NCI-H2227 treated with DMSO at 0.1 percent for 48 hours (cell line): ENCODE measurements around the gene RDH5.

Experiments
- DNase-seq: peaks from one replicate; lab custom pipeline; 2025; lab: John Stamatoyannopoulos, UW

Gene RDH5

DNA sequence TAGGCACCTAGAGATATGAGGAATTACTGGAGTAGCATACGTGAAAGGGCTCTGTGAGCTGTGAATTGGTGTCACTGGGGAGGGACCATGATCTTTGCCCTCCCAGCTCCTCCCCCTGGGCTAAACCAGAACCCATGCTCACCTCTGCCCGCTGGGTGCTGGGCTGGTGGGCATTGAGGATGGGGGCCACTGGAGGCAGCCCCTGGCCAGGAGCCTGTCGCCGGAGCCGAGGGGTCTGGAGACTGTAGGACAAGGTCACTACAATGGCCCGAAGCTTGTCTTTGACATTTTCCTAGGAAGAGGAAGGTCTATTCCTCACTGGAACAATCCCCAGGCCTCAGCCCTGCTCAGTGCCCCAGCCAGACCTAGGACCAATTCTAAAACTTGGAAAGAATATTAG lies 24.1 kb upstream of the RDH5 start:
- no peak for DNase-seq

DNA sequence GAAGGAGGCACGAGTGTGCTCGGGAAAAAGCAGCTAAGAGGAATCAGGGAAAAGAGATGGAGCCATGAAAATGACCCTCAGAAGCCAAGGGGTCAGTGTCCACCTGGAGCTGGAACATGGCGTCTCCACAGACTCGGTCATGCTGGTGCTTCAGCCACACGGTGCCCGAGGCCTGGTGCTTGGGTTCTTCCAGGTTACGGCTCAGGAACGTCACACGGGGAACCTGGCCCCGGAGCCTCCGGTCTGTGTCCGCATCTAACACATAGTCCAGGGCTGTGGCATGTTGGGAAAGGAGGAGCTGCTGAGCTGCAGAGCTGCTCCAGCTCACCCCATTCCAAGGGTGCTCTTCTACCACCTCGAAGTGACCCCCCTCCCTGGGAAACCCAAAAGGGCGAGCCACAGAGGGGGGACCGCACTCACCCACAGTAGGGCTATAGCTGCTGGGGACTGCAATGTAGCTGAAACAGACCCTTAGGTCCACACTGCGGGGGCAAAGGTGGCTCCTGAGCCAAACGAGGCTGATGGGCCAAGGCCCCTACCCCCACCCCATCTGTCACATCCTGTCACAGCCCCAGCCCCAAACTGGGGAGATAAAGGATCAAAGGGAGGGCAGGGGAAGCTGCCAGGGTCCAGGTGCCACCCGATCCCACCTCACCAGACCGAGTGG lies 23.3 kb upstream of the RDH5 start:
- no peak for DNase-seq

DNA sequence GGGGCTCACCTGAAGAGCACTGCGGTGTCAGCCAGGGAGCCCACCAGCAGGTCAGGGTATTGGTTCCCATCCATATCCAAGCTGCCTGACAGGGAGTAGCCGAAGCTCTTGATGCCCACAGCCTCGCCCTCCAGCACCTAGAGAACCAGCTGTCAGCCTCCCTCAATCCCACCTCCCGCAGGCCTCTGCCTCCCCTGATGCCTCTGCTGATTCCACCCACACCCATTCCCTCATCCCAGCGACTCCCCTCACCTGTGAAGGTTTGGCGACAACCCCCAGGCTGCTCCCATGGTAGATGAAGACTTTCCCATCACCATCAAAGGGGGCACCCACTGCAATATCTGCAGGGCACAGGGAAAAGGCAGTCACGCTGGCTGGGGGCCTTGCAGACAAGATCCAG lies 22.5 kb upstream of the RDH5 start:
- no peak for DNase-seq

DNA sequence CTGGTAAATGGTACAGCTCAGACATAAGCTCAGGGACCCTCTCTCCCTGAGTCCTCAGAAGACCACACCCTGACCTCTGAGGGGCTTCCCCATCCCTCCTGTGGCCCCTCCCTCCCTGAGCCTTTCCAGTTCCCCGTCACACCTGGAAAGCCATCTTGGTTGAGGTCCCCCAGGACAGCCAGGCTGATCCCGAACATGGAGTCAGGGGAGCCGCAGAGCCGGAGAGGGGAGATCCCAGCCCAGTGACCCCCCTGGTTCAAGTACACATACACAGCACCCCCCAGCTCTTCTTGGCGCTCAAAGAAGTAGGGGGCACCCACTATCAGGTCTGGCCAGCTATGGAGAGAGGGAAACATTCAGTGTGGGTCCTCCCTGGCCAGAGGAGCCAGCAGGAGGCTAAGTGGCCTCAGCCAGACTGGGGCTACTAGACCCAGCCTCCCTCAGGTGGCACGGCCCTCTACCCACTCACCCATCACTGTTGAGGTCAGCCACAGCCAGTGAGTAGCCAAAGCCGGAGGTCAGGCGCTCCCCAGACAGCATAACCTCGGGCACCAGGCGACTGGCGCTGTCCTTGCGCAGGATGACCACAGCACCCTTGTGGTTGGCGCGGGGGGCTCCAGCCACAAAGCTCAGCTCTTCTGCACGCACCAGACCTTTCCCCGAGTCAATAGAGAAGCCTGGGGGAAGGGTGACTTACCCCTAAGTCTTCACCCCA lies 21.8 kb upstream of the RDH5 start:
- no peak for DNase-seq

DNA sequence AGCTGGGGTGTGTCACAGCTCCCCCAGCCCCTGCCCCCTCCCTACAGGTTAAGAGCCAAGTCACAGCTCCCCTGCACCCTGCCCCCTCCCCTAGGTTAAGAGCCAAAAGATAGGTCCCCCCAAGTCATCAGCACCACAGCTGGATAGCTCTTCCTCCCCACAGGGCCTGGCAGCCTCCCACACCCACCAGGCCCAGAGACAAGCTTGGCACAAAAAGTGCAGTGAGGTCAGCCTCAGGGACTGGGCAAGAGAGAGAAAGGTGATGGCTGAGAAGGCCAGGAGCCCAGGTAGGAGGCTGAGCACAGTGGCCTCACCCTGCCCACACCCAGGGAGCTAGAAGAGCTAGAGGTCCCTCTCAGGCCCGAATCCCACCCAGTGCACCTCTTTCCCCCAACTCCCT lies 21.2 kb upstream of the RDH5 start:
- no peak for DNase-seq

DNA sequence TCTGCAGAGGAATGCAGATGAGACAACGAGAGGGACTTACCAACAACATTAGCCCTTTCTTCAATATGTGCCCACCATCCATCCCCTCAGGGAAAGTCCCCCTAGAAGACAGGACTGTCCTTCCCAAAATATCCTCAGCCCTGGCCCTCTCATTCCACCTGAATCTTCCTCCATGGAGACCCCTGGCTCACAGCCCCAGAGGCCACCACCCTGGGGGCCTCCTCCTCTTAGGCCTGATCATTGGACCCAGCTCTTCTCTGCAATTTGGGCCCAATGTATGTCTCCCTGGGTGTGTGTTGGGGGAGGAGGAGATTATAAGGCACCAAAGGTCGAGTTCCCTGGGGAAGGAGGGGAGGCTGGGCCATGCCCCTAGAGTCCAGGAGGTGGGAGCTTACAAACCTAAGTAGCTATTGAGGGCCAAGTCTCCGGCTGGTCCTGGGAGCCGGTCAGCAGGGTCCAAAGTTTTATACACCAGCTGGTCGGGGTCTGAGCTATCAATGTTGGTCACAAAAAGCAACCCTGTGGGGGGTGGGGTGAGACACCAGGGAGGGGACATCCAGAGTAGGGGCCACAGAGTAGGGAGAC lies 20.6 kb upstream of the RDH5 start:
- DNase-seq = no peak

DNA sequence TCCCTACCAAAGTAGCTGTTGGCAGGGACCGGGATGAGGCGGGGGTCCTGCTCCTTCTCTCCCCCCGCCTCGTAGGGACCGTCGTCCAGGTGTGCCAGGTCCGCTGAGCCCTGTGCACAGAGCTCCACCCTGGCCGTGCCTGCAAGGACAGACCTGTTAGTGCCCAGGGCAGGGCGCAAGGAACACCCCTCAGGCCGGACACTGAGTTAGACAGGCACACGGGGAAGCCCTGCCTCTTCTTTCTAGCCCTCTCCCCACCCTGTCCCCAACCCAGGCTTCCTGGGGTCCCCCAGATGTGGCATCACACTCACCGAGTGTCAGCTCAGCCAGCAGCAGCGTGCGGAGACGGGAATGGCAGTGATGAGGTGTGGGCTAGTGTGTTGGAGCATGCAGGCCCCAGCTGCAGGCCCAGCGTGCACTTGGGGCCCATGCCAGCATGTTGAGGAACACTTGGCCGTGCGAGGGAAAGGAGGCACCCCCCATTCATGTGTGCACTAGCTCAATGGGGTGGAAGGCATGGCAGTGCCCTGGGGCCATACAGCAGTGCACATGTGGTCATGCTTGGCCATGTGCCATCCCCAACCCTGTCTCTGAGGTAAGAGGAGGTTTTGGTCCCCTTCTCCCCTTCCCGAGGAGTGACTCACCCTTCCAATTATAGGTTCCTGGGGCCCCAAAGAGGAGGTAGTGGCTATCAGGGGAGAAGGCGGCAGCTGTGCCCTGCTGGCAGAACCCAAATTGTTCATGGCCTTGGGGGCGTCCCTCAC lies 19.8 kb upstream of the RDH5 start:
- DNase-seq = no peak

DNA sequence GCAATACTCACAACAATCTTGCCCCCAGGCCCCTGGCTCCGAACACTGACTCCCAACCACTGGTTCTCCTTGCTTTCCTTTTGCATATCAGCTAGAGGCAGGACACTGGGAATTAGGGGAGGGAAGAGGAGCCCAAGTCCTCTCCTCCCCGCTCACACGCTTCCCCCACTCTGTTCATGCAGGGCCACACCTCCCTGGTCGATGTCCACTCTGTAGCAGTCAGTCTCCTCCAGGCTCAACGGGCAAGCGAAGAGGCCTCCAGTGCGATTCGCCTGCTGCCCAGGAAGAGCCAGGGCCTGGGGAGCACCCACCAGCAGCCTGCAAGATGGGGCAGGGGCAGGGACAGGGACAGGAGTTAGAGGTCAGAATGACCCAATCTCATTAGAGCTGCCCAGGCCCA lies 17.3 kb upstream of the RDH5 start:
- DNase-seq = no peak

DNA sequence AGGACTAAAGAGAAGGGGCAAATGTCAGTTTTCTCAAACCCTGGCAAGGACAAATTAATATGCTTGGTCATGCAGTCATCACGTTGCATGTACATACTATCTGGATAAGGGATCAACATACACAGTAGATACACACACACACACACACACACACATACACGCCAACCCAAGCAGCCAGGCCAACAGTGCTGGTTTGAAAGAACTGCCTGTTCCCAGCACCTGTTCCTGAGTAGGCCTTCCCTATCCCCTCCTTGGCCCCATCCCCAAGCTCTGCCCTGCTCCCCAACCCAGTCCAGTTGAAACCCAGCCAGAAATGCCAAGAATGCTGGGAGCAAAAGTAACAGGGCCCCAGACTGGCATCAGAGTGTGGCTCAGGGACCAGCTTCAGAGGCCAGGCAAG lies 16.9 kb upstream of the RDH5 start:
- DNase-seq = no peak

DNA sequence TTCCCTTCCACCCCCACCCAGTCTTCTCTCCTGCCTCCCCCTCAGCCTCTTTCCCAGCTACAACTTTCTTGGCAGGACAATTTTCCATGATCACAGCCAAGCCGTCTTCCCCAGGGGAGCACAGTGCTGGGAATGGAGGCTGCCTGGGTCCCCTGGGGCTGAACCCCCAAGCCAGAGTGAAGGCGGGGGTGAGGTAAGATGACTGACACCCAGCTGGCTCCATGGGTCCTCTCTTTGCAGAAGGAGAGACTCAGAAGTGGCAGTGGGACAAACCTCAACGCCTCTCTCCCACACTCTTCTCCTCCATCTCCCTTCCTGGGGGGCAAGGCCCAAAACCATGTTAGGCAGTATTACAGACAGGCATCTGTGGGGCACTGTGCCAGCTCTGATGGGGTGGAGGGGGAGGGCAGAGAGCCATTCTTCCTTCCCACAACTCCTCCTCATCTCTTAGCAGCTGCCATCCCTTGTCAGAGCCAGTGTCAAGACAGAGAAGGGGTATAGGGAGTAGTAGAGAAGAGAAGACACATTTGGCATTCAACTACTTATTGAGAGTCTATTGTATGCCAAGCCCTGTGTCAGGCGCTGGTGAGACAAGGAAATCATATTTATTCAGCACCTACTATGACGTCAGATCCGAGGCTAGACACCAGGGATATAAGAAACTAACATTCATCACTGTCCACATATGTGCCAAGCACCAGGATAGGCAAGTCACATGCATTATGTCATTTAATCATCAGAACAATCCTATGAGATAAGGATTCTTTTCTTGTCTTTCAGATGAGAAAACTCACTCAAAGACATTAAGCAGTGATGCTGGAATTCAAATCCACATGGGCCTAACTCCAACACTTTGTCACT lies 16.1 kb upstream of the RDH5 start:
- no peak for DNase-seq

DNA sequence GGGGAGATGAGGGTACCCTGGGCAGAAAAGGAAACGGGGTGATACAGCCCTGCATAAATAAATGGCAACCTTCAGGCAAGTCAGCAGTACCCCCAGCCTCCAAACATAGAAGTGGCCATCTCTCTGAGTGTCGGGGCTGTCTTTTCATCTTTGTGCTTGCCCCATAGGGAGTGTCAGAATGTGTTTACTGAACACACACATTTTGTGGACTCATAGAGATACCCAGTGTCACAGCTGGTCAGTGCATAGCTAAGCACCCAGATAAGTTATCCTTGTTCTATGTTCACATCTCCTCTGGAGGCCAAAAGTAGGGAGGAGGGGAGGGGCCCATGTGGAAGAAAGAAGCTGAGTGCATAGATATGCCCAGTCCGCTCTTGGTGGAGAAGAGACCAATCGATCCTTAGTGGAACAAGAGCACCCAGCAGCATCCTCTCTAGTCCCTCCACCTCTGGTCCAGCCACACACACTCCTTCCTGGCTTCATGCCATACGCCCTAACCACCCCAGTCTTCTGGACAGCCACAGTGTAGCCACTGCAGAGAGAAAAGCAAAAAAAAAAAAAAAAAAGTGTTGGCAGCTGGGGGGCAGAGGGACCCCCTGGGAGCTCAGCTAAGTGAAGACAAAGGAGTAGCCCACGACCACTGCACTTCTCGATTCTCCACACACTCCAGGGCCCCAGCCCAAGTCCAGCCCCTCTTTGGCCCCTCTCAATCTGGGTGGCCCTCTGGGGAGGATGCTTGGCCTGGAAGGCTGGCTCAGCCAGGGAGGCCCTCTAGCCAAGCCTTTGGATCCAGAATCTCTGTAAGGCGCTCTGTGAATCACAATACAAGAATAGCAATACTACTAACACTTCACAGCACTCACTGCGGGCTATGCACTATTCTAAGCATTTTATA lies 15.1 kb upstream of the RDH5 start:
- DNase-seq = no peak

DNA sequence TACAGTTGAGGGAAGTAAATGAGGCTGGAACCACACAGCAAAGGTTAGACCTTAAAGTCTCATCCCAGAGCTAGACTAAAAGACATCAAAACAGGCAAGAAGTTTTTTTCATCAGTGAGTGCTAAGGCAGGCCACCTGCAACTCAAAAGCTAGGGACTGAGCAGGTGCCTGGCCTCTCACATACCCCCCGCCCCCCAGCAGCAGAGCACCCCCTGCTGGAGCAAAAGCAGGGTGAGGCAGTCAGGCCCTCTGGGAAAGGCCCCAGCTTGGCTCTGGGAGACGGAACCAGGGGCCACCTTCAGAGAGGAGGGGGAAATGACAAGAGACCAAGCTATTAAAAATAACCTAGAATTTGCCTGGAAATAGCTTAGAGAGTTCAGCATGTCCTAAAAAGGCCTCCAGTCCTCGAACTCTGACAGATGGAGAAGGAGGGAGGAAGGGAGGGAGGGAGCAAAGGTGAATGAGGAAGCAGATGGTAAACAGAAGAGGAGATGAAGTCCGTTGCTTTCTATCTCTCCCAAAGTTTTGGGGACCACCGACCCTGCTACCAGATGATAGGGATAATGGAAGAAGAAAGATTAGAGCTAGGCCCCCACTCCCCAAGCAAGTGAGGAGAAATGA lies 14.3 kb upstream of the RDH5 start:
- no peak for DNase-seq

DNA sequence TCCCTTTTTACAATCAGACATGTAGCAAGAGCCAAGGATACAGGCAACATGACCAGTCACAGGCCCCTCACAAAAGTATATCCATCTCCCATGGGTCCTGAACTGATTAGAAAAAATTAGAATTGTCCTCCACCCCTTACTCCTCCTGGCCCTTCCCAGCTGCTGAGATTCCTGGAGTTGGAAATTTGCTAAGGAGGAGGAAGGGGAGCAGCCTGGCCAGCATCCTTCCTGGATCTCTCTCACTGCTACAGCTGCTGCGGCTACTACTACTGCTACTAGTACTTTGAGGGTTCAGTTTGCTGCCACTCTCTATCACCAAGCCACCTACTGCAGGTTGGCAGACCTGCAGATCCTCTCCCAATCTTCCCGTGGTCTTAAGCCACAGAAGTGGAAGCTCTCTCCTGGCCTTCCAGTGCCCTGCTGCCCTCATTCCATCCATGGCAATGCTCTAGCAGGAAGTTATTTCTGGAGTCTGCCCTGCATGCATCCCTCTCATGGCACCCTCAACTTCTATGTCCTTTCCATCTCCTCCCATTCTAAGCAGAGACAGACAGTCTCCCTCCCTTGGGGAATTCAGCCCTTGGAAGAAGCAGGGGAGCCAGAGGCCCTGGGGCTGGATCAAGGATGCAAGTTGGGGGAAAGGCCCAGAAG lies 13.5 kb upstream of the RDH5 start:
- no peak for DNase-seq

DNA sequence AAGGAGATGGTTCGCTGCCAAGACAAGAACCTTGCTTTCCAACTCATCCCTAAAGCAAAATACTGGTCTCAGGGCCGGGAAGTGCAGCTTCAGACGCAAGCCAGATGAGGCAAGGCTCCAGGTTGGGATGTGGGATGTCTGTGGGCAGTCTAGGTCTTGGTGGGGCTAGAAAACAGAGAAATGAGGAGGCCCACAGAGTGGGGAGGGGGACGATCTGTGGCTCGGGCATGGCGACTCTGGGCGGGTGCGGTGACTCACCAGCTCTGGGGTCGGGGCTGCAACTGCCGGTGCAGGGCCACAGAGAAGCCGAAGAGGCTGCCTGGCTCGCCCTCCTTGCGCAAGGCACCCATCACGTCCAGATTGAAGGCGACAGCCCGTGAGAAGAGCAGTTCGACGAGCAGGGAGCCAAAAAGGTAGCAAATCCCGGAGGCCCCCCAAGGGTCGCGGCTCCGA lies 12.9 kb upstream of the RDH5 start:
- no peak for DNase-seq

DNA sequence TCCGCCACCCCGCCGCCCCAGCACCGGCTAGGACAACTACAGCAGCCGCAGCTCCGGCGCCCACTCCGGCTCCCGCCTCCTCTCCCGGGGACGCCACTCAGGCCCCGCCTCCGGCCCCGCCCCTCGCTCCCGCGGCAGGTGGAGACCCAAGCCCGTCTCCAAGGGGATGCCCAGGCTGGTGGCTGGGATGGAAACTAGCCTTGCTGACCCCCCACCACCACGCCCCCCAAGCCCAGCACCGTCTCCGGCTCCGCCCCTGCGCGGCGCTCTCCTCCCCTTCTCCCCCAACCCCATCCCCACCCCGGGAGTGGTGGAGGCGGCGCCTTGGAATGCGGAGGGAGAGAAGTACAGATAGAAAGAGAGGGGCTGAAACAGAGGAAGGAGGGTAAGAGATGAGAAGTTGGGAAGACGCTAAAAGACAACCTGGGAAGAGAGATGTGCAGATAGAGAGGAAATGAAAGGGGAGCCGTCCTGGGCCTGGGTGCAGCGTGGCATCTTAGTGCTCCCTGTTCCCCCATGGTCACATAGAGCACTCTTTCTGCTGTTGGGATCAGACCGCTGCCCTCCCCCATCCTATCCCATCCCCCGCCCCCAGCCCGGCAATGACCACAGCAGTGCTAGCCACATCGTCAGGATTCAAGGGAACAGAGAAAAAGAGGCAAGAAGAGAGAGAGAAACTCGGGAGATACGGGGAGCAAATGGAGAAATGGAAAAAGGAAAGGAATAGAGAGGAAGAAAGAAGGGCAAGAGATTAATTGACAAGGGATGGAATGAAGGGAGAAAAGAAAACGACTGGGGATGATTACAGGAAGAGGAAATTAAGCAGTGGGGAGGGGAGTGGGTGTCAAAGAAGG lies 12.1 kb upstream of the RDH5 start, which contains the start of gene ITGA7:
TSS of gene ITGA7 (minus strand) at position 64 of the 854 bp plus-strand sequence. CDS start 222 bp downstream, outside the sequence.
- DNase-seq = peak; percentile 72

DNA sequence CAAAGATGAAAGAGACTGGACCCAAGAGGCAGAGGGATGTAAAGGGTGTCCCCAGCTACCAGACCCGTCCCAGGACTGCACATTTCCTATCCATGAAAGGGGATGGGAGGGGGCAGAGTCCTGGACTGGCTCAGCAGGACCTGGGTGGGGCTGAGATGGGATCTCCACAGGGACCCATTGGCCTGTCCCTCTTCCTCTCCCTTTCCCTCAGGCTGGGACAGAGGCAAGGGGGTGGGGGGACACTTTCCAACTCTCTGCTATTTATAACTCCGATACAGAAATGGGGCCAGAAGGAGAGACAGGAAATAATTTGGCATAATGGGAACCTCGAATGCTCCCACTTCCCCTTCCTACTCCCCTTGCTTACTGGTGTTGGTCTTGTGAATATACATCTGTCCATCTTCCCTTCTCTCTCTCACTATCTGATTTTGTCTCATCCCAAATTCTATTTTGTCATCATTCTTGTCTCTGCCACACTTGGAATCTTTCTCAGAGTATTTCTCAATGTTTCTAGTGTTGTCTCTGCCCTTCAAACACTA lies 11.4 kb upstream of the RDH5 start:
- DNase-seq = no peak

DNA sequence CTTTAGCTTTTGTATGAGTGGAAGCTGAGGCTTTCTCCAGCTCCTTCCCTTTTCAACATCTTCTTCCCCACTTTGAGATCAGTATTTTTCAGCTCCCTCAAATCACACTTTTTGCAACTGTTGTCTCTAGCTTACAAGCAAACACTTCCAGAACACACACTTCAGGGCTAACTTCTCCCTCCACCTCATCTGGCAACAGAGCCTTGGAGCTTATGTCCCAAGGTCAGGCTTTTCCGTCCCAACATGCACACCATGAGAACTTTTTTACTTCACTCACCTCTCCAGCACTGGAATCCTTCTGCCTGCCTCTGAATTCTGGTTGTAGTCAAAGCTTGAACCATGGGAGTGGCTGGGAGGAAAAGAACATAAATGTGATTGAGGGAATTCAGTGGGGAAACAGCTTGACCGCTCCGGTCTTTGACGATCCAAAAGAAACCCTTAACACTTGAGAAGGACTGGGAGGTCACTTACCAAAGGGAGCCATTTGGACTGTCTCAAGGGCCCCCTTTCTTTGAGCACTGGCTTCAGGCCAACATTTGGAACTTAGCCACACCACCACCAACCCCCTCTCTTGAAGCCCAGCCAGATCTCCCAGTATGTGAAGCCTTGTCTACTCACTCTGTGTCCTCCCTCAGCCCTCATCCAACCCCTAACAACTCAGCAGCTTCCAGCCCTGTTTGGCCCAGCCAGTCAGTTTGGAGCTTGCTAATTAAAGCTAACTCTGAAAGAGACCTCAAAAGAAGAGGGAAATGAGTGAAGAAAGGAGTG lies 8.2 kb upstream of the RDH5 start:
- DNase-seq = no peak
